ENCODE results near the gene MECP2.

MECP2 gene

DNA sequence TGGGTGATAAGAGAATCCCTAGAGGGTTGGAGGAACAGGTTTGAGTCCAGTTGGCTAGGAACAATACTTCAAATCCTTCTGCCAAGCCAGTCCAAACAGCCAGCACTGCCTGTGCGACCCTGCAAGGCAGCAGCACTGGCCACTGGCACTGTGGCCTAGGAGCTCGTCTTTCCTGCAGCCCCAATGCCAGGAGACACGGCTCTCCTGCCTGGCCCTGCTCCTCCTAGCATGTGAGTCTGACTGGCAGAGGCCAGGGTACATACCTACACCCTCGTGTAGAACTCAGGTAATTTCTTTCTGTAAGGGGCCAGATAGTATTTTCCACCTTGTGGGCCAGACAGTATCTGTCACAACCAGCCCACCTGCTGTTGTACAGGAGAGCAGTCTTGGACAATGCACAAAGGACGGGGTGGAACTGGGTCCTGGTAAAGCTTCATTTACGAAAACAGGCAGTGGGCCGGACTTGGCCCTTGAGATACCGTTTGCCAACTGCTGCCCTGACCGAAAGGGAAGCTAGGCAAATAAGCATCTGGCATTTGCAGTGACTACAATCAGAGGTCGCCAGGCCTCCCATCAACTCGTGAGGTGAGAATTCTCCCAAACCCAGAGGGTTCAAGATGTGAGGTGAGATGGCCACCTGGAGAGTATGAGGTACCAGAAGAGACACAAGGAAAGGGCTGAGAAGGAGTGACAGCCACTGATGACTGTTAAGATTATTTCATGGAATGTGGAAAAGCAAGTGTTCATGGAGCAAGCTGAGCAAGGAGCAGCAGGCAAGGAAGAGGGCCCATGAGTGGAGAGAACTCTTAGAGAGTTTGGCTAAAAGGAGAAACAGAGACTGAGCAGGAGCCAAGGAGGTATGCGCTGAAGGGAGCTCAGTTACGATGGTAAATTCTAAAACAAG, 48.1 kb downstream of the MECP2 start:
- Histone ChIP-seq H3K36me3 (ENCODE audit: insufficient read depth) (no peaks in the 10 kb centered on the region), H4K20me1 (ENCODE audit: insufficient read depth) (no peaks in the 10 kb centered on the region), H3K4me3 (IDR thresholded peaks at IDR 0.05; ENCODE audit: insufficient read depth, low read depth, low read length) (no peak overlapping the region), H3K27me3 (ENCODE audit: insufficient read depth, low read depth) (no peaks in the 10 kb centered on the region), H3K27ac (no peak overlapping the region), H2AFZ (ENCODE audit: low read depth) (no peak overlapping the region), H3K4me1 (ENCODE audit: low read depth, poor library complexity, severe bottlenecking) (peaks cover 10% of the 10 kb centered on the region), H3K9ac (no peak overlapping the region), H3K4me2 (no peak overlapping the region), H3K79me2 (ENCODE audit: insufficient read depth, low read depth) (peaks cover 8% of the 10 kb centered on the region)
- TF ChIP-seq, protein P1, sequence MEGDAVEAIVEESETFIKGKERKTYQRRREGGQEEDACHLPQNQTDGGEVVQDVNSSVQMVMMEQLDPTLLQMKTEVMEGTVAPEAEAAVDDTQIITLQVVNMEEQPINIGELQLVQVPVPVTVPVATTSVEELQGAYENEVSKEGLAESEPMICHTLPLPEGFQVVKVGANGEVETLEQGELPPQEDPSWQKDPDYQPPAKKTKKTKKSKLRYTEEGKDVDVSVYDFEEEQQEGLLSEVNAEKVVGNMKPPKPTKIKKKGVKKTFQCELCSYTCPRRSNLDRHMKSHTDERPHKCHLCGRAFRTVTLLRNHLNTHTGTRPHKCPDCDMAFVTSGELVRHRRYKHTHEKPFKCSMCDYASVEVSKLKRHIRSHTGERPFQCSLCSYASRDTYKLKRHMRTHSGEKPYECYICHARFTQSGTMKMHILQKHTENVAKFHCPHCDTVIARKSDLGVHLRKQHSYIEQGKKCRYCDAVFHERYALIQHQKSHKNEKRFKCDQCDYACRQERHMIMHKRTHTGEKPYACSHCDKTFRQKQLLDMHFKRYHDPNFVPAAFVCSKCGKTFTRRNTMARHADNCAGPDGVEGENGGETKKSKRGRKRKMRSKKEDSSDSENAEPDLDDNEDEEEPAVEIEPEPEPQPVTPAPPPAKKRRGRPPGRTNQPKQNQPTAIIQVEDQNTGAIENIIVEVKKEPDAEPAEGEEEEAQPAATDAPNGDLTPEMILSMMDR (conservative IDR thresholded peaks at IDR 0.05; ENCODE audit: low read depth, low read length), result no peak

DNA sequence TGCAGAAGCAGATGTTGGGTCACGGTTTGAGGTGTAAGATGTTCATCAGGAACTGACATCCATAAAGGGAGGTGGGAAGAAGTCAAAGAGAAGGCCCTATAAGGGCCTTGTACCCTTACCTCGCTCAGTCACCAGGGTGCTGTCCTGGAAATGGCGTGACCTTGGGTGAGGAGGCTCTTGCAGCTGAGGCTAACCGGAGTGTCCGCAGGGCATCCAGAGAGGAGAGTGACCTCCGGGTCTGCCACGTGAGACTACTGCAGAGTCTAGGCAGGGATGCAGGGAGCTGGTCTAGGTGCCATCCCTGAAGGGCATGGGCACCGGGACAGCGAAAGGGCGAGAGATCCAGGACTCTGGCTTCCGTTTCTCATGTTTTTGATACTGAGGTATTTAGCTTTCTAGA, 49.1 kb downstream of the MECP2 start:
- no peak overlapping the region for H3K9ac ChIP-seq
- no peaks in the 10 kb centered on the region for H3K36me3 ChIP-seq (ENCODE audit: insufficient read depth)
- no peak overlapping the region for H3K4me2 ChIP-seq
- H4K20me1 ChIP-seq (ENCODE audit: insufficient read depth), result no peaks in the 10 kb centered on the region
- no peak overlapping the region for H2AFZ ChIP-seq (ENCODE audit: low read depth)
- no peak overlapping the region for H3K4me3 ChIP-seq (IDR thresholded peaks at IDR 0.05; ENCODE audit: insufficient read depth, low read depth, low read length)
- peaks cover 8% of the 10 kb centered on the region for H3K79me2 ChIP-seq (ENCODE audit: insufficient read depth, low read depth)
- no peaks in the 10 kb centered on the region for H3K27me3 ChIP-seq (ENCODE audit: insufficient read depth, low read depth)
- H3K27ac ChIP-seq, result no peak overlapping the region
- peaks cover 10% of the 10 kb centered on the region for H3K4me1 ChIP-seq (ENCODE audit: low read depth, poor library complexity, severe bottlenecking)
- TF ChIP-seq, protein P1 (conservative IDR thresholded peaks at IDR 0.05; ENCODE audit: low read depth, low read length), result no peak

DNA sequence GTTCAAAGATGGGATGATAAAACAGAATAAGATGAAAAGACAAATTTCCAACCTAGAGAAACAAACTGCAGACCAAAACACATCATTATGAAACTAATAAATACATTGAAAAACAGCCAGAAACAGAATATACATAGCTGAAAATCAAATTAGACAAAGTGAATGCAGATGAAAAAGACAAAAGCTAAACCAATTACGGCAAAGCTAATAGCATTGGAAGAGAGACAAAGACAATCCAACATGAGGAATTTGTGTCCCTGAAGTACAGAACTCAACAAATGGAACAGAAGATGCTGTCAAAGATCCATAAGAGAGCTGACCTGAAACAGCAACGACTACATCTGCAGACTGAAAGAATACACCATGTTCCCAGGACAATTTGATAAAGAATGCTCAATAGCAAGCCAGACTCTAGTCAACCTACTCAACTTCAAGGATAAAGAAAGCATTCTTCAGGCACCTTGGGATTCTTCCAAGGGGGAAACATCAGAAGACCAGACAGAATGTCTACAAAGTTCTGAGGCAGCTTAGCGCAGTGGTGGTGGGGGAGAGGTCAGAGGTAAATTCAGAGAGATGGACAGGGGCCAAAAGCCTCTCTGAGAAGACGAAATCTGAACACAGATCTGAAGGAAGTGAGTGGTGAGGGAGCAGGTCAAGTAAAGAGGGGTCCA, 50.4 kb downstream of the MECP2 start:
- Histone ChIP-seq H3K4me2 (no peak overlapping the region), H3K9ac (no peak overlapping the region)
- TF ChIP-seq, protein P1 (conservative IDR thresholded peaks at IDR 0.05; ENCODE audit: low read depth, low read length), result no peak

DNA sequence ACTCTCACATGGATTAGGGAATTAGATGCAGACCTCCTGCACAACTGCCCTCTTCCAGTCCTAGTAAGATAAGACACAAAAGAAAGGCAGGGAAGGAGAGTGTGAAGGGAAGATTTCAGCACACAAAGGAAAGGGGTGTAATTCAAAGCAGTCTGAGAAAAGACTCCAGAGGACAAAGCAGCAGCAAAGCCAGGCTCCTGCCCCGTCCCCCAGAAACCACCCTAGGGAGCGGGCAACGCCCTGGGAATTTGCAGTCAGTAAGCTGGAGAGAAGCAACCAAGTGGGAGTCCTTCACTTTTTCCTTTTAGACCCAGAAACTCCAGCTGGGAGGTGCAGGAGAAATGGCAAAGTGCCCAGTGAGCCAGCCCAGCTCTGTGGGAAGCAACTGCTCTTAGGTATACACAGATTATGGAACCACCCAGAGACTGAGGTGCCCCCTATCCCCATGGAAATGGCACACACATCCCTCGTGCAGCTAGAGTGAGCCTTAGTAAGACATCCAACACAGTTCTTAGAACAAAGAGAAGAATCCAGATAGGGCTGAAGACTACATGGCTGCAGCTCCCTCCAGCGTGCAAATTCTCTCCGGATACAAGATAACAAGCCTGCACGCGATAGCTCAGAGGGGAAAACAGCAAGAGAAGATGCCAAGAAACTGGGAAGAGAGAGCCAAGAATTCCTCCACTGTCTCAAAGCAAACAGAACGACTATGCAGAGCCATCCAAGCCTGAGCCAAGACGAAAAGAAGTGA, 51.3 kb downstream of the MECP2 start:
- Histone ChIP-seq H4K20me1 (ENCODE audit: insufficient read depth) (no peaks in the 10 kb centered on the region), H2AFZ (ENCODE audit: low read depth) (no peak overlapping the region), H3K4me2 (no peak overlapping the region), H3K27ac (no peak overlapping the region), H3K27me3 (ENCODE audit: insufficient read depth, low read depth) (no peaks in the 10 kb centered on the region), H3K4me3 (IDR thresholded peaks at IDR 0.05; ENCODE audit: insufficient read depth, low read depth, low read length) (no peak overlapping the region), H3K36me3 (ENCODE audit: insufficient read depth) (no peaks in the 10 kb centered on the region), H3K9ac (no peak overlapping the region), H3K79me2 (ENCODE audit: insufficient read depth, low read depth) (peaks cover 8% of the 10 kb centered on the region), H3K4me1 (ENCODE audit: low read depth, poor library complexity, severe bottlenecking) (peaks cover 10% of the 10 kb centered on the region)
- TF ChIP-seq, protein P1 (conservative IDR thresholded peaks at IDR 0.05; ENCODE audit: low read depth, low read length), result no peak

More for the DNA sequence above, 50.4 kb downstream of the MECP2 start:
- Histone ChIP-seq H3K27me3 (ENCODE audit: insufficient read depth, low read depth) (no peaks in the 10 kb centered on the region), H3K79me2 (ENCODE audit: insufficient read depth, low read depth) (peaks cover 8% of the 10 kb centered on the region), H3K4me3 (IDR thresholded peaks at IDR 0.05; ENCODE audit: insufficient read depth, low read depth, low read length) (no peak overlapping the region), H3K27ac (no peak overlapping the region), H3K36me3 (ENCODE audit: insufficient read depth) (no peaks in the 10 kb centered on the region), H4K20me1 (ENCODE audit: insufficient read depth) (no peaks in the 10 kb centered on the region), H2AFZ (ENCODE audit: low read depth) (no peak overlapping the region), H3K4me1 (ENCODE audit: low read depth, poor library complexity, severe bottlenecking) (peaks cover 10% of the 10 kb centered on the region)
